A549 treated with RU486 at 1 μM for 4 hours (cell line): ENCODE data around the gene DPEP3. TPM values are rescaled to one million over a fixed set of nuclear protein-coding genes. Genes with fewer than 3 reads are reported as not detected.

Source experiments
- total RNA-seq: library from RNA; stranded (reverse); fragments of 200-300 nt; extraction: Qiagen RNA extraction; gene quantifications from 5 replicates; pipeline ENCODE4 v1.2.3, GENCODE V29; 2022; ENCODE audit warnings: low read depth

DPEP3 gene, protein sequence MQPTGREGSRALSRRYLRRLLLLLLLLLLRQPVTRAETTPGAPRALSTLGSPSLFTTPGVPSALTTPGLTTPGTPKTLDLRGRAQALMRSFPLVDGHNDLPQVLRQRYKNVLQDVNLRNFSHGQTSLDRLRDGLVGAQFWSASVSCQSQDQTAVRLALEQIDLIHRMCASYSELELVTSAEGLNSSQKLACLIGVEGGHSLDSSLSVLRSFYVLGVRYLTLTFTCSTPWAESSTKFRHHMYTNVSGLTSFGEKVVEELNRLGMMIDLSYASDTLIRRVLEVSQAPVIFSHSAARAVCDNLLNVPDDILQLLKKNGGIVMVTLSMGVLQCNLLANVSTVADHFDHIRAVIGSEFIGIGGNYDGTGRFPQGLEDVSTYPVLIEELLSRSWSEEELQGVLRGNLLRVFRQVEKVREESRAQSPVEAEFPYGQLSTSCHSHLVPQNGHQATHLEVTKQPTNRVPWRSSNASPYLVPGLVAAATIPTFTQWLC
- total RNA-seq, result not detected in 5 replicates

DNA sequence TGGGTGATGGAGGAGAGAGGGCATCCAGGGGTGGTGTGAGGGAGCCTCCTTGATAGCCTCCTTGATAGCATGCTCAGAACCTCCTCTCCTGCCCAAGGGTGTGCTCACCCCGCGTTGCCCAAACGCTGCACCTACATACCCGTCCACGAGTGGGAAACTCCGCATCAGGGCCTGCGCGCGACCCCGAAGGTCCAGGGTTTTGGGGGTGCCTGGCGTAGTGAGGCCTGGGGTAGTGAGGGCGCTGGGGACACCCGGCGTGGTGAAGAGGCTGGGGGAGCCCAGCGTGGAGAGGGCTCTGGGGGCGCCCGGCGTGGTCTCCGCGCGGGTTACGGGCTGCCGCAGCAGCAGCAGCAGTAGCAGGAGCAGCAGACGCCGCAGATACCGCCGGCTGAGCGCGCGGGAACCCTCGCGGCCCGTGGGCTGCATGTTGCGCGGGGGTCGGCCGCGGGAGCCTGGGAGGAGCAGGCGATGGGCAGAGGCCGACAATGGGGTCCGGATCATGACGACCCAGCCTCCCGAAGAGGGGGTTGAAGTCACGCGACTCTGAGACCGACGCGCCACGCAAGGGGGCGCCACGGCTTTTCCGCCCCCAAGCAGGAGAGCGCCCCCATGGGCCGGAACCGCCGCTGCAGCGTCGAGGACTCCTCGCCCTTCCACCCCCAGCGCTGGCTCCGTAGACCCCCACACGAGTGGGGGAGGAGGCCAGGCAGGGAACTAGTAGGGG, at the start of gene DPEP3:
Gene DPEP3 (minus strand): TSS at position 545 of the 724 bp plus-strand sequence. CDS start 119 bp downstream, at position 426.

DNA sequence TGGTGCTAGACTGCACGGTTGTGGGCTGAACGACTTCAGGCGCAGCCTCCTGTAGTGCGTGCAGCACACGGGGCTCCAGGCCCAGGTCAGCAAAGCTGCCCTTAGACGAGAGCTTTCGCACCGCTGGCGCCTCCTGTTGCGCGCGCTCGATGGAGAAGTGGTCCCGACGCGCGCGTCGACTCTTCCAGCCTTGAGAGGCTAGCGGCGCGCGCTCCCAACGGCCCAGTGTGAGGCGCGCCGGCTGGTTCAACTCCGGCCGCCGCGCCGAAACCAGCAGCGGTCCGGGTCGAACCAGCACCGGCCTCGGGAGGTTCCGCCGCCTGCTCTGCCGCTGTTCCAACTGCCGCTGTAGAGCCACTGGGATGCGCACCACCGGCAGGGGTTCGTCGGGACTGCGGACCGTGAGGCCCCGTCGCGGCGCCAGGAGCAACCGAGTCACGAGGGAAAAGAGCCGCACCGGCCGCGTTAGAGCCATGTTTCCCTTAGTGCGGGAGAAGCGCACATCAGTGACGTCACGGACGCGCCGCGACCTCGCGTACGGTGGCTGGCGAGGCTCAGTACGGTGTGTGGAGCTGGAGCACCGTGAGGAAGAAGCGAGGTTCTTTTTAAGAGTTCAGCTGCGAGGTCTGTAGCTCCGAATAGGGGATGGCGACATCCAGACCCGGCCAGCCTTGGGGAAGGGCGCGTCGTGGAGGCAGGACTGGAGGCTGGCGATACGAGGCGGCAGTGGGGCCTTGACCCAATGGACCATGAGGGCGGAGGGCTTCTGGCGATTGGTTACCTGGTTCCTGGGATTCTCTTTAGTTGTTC, 42.6 kb upstream of the DPEP3 start, which contains the start of the genes DDX28 and DUS2:
Gene DDX28 (minus strand): TSS at position 505 of the 810 bp plus-strand sequence. CDS start 30 bp downstream, at position 475.
Gene DUS2 (plus strand): TSS at position 557 of the 810 bp plus-strand sequence. CDS start 14,740 bp downstream, outside the sequence.

DNA sequence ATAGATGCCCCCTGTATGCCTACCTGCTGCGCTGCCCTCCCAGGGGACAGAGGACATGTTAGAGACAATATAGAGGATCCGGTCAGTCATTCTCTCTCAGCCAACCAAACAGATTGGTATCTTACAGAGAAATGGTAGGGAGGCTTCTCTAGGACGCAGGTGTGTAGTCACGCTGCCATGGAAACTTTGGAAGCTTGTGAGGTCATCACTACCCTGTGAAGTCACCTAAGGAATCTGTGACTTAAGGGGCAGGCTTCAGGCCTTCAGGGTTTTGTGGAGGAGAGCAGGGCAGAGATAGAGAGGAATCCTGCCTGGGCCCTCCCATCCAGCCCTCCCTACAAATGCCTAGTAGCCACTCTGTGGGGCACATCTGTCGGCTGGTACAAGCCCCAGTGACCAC, 35.4 kb upstream of the DPEP3 start, which contains the start of gene DPEP2NB:
Gene DPEP2NB (minus strand): TSS at position 231 of the 400 bp plus-strand sequence. CDS start 141 bp downstream, at position 90.

DNA sequence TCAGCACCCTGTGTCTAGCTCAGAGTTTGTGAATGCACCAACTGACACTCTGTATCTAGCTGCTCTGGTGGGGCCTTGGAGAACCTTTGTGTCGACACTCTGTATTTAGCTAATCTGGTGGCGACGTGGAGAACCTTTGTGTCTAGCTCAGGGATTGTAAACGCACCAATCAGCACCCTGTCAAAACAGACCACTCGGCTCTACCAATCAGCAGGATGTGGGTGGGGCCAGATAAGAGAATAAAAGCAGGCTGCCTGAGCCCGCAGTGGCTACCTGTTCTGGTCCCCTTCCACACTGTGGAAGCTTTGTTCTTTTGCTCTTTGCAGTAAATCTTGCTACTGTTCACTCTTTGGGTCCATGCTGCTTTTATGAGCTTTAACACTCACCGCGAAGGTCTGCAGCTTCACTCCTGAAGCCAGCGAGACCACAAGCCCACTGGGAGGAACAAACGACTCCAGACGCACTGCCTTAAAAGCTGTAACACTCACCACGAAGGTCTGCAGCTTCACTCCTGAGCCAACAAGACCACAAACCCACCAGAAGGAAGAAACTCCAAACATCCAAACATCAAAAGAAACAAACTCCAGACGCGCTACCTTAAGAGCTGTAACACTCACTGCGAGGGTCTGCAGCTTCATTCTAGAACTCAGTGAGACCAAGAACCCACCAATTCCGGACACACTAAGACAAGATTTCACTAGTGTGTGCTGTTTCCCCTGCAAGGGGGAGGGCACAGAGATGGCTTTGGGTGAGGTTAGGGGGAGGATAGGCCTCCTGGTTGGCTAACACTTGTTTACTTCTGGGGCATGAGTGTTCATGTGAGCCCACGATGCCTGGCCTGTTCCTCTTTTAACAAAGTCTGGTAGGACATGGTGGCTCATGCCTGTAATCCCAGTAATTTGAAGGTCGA, 18.7 kb upstream of the DPEP3 start, which contains the start of gene DPEP2:
Gene DPEP2 (minus strand): TSS at position 706 of the 910 bp plus-strand sequence. CDS start 6,272 bp downstream, outside the sequence.

DNA sequence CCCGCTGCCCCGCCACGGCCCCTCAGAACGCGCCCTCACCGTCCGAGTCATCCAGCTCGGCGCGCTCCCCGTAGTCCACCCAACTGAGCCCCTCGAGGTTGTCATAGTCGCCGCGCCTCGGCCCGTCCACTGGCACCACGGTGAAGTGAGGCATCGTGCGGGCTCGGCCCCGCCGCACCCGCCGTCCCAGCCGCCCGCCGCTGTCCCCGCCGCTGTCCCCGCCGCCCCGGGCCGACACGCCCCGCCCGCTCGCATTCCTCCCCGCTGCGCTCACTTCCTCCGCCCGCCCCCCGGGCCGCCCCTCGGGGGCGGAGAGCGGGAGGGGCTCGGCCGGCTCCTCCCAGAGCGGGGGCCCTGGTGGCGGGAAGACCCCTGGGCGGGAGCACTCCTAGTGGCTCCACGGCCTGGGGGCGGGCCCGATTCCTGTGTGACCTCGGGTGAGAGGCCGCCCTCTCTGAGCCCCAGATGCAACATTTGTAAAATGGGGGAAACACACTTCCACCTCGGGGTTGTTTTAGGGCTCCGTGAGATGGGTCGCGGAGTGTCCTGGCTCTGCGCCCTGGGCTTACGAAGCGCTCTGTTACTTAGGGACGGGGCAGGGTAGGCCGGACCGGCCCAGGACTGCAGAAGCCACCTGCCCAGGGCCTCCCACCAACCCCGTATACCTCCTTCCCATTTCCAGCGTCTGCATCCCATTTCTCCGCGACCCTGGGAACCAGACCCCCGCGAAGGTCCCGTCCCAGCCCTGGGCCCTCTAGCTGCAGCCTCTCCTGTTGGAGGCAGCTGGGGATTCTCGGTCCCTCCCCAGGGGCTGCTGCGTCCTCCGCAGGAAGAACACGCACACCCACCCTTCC, 11.7 kb downstream of the DPEP3 start, which contains the start of gene SLC12A4:
Gene SLC12A4 (minus strand): TSS at position 238 of the 854 bp plus-strand sequence. CDS start 84 bp downstream, at position 154.

DNA sequence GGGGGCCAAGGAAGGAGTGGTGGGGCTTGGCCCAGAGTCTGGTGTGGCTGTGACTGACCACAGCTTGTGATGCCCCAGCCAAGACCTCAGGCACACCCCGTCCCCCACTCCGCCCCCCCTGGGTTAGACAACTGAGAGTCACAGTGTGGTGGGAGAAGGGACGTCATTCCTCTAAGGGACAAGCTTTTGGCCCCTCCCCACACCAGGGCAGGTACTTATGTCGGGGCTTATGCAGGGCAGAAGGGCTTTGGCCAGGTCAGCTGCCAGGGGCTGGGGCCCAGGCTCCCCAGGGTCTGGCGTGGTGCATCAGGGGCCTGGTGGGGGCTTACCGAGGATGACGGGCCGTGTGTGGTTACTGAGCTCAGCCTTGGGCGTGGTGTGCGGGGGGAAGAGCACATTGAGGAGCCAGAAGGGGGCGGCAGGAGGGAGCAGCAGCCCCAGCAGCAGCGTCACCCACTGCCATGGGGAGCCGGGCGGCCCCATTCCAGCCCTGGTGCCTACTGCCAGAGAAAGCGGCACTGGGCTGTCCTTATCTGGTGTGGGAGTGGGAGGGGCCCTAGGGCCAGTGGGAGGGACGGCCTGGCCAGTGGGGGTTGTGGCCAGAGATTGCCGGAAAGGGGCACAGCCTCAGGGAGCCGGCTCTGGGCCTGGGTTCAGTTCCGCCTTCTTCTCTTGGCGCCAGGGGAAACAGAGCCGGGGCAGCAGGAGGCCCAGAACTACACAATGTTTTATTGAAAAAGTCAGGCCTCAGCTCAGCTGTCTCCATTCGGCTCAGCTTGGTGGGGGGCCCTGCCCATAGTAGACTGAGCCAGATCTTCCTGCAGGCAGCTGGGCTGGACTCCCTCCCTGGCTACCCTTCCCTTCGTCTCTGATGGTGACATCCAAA, 36.4 kb downstream of the DPEP3 start, which contains the start of gene LCAT:
Gene LCAT (minus strand): TSS at position 502 of the 886 bp plus-strand sequence. CDS start 19 bp downstream, at position 483.

DNA sequence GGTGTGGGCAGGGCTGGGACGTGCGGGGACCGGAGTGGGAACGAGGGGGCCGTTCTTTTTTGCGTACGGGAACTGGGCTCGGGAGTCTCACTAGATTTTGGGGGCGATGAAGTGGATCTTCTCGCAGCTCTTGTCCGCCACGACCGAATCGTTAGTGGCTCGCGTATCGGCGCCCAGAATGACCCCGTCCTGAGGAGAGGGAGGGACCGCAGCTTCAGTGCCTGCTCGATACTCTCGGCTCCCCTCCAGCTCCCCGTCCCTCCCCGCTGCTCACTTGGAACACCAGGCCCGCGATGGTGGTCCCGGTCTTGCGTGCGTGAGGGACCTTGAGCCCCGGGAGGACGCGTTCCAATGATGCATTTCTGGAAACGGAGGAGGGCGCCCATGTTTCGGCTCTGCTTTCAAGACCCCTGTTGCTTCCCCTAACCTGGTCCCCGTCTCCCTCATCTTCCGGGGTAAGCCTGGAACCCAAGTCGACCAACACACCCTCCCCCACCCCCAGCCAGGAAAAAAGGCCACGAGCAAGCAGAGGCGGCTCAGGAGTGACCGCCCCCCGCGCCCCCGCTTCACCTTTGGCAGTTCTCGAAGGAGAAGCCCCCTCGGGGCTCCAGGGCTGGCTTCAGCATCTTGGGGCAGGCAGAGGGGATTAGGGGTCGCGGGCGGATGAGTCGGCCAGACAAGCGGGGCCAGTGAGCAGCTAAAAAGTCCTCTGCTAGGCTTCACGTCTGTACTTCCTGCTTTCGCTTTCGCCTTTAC, 44.0 kb downstream of the DPEP3 start, which contains the start of gene PSMB10:
Gene PSMB10 (minus strand): TSS at position 727 of the 756 bp plus-strand sequence. CDS start 101 bp downstream, at position 626.

DNA sequence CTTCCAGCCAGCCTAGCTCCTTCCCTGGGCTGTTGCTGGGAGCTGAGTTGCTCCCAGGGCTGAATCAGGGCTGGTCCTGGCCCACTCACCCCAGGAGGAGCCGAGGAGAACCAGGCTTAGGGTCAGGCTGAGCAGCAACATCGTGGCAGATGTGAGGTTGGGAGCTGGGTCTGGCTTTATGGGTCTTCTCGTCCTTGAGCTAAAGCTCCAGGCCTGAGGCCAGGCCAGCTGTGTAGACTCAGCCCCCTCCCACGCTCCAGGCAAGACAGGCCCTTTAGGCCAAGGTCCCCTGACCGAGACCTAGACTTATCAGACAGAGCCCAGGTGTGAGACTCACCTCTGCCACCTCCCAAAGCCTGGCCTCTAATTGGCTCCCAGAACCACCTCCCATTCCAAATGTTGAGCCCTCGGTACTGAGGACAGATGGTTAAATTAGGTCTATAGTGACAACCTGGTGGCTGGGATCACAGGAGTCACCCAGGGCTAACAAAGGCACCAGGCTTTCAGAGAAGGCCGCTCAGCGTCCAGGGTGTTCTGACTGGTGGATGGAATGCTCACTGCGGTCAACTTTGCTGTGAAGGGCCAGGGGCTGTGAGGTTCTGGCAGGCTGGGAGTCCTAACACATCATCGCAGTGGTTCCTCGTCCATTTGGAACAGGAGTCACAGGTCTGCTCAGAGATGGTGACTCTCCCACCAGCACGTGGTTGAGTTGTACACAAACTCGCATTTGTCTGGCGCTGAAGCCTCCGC, 48.4 kb downstream of the DPEP3 start, which contains the start of gene CTRL:
Gene CTRL (minus strand): TSS at position 151 of the 750 bp plus-strand sequence. CDS start 10 bp downstream, at position 141.

Other genes with a start within 250 kb of the DPEP3 start
- gene RANBP10, start 173.9 kb downstream of the DPEP3 start, total RNA-seq, result 8.1 to 9.9 TPM (median 8.8 TPM) in 5 replicates
- 0.33 to 0.71 TPM (median 0.46 TPM) in 5 replicates for gene TSNAXIP1, start 173.6 kb downstream of the DPEP3 start, total RNA-seq
- 27.0 to 43.3 TPM (median 40.3 TPM) in 5 replicates for gene THAP11, start 138.2 kb downstream of the DPEP3 start, total RNA-seq
- 237 to 270 TPM (median 244 TPM) in 5 replicates for gene NUTF2, start 133.6 kb downstream of the DPEP3 start, total RNA-seq
- 23.0 to 30.4 TPM (median 28.9 TPM) in 5 replicates for gene CENPT, start 132.8 kb downstream of the DPEP3 start, total RNA-seq
- 50.7 to 67.5 TPM (median 64.8 TPM) in 5 replicates for gene EDC4, start 107.4 kb downstream of the DPEP3 start, total RNA-seq
- not detected in 5 replicates for gene NRN1L, start 95.6 kb downstream of the DPEP3 start, total RNA-seq
- gene PSKH1, start 87.2 kb downstream of the DPEP3 start, total RNA-seq, result 10.0 to 16.2 TPM (median 15.6 TPM) in 5 replicates
- 1.1 to 3.1 TPM (median 1.8 TPM) in 5 replicates for gene CTRL, start 48.6 kb downstream of the DPEP3 start, total RNA-seq
- gene PSMB10, start 43.6 kb downstream of the DPEP3 start, total RNA-seq, result 41.8 to 55.9 TPM (median 52.2 TPM) in 5 replicates
- 5.1 to 12.7 TPM (median 10.8 TPM) in 5 replicates for gene LCAT, start 36.4 kb downstream of the DPEP3 start, total RNA-seq
- gene SLC12A4, start 11.9 kb downstream of the DPEP3 start, total RNA-seq, result 21.7 to 31.2 TPM (median 23.7 TPM) in 5 replicates
- not detected in 5 replicates for gene DPEP2, start 19.0 kb upstream of the DPEP3 start, total RNA-seq
- gene DPEP2NB, start 35.4 kb upstream of the DPEP3 start, total RNA-seq, result not detected in 5 replicates
- gene DDX28, start 42.7 kb upstream of the DPEP3 start, total RNA-seq, result 18.0 to 23.0 TPM (median 20.5 TPM) in 5 replicates
- 17.4 to 18.0 TPM (median 18.0 TPM) in 5 replicates for gene DUS2, start 42.8 kb upstream of the DPEP3 start, total RNA-seq
- gene NFATC3, start 104.9 kb upstream of the DPEP3 start, total RNA-seq, result 12.9 to 16.5 TPM (median 16.2 TPM) in 5 replicates